GM21367 (cell line): ENCODE data around the gene NEUROG3.
"Not testable (repeated sequence)": the region's sequence is repeated elsewhere in the genome, so short reads cannot be mapped to it uniquely, and the experiment has no call there.

ENCODE experiments used
- ATAC-seq: cut with Tn5 transposase; IDR thresholded peaks from one replicate; pipeline ENCODE4 v1.9.1; 2021; ENCODE audit not compliant: unreplicated experiment

The NEUROG3 gene

GRCh38 chr10:69572159-69573055 lies 815 bp downstream of the NEUROG3 start:
- no peak for ATAC-seq

DNA sequence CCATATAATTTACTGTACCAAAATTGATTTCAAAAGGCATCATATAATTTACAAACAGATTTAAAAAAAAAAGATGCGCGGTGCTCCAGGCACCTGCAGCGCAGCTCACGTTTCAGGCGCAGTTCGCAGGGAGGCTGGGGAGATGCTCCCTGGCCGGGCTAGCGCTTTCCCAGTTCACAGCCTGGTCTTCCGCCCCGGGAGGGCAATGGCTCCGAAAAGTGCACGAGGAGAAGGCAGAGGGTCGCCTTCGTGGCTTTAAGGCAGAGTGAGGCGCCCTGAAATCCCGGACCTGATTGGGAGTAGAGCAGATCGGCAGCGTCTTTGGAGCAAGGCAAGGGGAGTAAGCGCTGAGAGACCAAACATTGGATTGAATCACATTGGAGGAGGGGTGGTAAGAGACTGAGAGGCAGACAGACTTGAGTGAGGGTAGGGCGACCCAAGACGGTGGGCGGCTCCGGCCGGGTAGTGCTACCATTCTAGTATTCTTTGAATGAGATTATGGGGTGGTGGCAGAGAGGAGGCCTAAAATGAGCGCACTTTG lies 1.5 kb downstream of the NEUROG3 start:
- ATAC-seq = no peak

- ATAC-seq = no peak
Observed at GRCh38 chr10:69570050-69570816, 3.0 kb downstream of the NEUROG3 start.

- no peak for ATAC-seq
Observed at GRCh38 chr10:69569396-69569934, 3.8 kb downstream of the NEUROG3 start.

- ATAC-seq = no peak
Observed at GRCh38 chr10:69568472-69569395, 4.5 kb downstream of the NEUROG3 start.

GRCh38 chr10:69567920-69568319 lies 5.3 kb downstream of the NEUROG3 start:
- no peak for ATAC-seq

- ATAC-seq = no peak
Observed at GRCh38 chr10:69562731-69563254, 10.4 kb downstream of the NEUROG3 start.

DNA sequence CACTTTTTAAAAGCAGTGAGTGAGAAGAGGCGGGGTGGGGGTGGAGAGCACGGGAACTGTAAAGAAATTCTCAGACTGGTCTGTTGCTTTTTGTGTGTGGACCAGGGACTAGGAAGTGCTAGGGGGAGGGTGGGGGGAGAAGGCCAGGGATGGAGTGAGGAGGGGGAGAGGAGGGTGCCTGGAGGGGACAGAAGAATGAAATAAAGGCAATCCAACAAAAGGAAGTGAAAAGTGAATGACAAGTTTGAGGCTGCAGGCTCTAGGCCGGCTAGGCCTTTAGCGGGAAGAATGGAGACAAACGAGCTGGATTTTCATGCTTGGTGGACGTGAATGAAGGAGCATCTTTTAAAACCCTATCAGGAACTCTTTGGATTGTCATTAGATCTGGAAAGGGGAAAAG lies 13.7 kb downstream of the NEUROG3 start:
- no peak for ATAC-seq

- ATAC-seq = no peak
Observed at GRCh38 chr10:69558559-69558958, 14.7 kb downstream of the NEUROG3 start.

DNA sequence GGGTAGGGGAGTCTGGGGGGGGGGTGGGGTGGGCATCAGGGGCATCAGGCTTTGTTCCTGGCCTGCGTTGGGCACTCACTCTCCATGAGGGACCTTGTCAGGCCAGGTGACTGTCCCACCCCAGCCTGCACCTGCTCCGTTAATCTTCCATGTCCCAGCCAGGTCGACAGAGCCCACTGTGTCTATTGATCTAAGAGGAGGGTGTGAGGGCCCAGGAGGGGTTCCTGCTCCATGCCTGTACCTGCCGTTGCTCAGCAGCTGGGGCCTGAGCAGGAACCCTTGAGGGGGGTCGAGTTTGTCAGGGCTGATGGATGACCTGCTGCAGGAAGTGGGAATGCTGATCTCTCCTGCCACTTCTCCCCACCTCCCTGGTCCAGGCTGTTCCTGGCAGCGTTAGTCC lies 18.6 kb downstream of the NEUROG3 start:
- ATAC-seq = no peak

GRCh38 chr10:69553328-69553727 lies 19.9 kb downstream of the NEUROG3 start:
- ATAC-seq = no peak

DNA sequence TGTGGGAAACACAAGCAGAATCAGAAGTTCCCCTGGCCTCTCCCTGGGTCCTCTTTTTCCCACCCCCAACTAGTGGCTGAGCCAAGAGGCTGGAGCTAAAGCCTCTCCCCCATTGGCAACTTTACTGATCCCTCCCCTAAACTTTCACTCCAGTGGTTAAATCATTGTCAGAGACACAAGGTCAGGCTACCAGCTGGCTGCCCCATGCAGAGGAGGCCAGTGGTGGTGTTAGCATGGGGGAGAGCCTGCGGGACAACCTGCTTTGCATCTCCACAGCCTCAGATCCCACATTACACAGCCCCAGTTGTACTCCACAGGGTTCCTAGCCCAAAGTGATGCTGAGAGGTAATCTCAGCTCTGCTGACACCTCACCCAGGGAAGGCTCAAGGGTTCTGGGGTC lies 21.0 kb downstream of the NEUROG3 start:
- ATAC-seq = no peak

DNA sequence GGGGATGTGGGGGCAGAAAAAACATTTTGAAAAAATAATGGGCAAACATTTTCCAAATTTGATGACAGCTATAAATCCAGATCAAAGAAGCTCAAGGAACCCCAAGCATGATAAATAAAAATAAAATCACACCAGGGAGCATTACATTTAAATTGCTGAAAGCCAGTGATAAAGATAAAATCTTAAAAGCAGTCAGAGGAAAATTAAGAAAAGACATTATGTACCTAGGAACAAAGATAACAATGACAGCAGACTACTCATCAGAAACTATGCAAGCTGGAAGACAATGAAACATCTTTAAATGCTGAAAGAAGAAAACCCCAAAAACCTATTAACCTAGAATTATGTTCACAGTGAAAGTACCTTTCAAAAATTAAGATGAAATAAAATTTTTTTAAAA lies 23.3 kb downstream of the NEUROG3 start:
- no peak for ATAC-seq

DNA sequence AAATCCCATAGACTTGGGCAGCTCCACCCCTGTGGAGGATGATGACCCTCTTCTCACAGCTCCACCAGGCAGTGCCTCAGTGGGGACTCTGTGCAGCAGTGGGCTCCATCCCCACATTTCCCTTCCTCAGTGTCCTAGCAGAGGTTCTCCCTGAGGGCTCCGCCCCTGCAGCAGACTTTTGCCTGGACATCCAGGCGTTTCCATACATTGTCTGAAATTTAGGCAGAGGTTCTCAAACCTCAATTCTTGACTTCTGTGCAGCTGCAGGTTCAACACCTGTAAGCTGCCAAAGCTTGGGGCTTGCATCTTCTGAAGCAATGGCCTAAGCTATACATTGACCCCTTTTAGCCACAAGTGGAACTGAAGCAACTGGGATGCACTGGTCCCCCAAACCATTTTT lies 31.8 kb downstream of the NEUROG3 start:
- no peak for ATAC-seq

GRCh38 chr10:69538461-69538860 lies 34.8 kb downstream of the NEUROG3 start:
- ATAC-seq = no peak

DNA sequence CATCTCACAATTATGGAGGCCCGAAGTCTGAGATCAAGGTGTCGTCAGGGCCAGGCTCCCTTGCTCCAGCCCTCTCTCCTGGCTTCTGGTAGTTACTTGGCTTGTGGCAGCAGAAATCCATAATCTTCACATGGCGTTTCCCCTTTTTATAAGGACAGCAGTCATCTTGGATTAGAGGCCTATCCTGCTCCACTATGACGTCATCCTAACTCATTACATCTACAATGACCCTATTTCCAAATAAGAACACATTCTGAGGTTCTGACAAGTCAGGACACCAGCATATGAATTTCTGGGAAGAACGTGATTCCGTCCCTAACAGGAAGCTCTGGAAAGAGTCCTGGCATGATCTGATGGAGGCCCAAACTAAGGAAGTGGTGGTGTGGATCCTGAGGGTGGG lies 35.8 kb downstream of the NEUROG3 start:
- no peak for ATAC-seq

DNA sequence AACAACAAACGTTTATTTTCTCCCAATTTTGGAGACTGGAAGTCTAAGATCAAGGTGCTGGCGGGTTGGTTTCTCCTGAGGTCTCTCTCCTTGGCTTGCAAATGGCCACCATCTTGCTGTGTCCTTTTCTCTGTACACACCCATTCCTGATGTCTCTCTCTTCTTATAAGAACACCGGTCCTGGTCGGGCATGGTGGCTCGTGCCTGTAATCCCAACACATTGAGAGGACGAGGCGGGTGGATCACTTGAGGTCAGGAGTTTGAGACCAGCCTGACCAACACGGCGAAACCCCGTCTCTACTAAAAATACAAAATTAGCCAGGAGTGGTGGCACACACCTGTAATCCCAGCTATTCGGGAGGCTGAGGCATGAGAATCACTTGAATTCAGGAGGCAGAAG lies 36.7 kb downstream of the NEUROG3 start:
- not testable (repeated sequence) for ATAC-seq

GRCh38 chr10:69533658-69534057 lies 39.6 kb downstream of the NEUROG3 start:
- ATAC-seq = no peak

DNA sequence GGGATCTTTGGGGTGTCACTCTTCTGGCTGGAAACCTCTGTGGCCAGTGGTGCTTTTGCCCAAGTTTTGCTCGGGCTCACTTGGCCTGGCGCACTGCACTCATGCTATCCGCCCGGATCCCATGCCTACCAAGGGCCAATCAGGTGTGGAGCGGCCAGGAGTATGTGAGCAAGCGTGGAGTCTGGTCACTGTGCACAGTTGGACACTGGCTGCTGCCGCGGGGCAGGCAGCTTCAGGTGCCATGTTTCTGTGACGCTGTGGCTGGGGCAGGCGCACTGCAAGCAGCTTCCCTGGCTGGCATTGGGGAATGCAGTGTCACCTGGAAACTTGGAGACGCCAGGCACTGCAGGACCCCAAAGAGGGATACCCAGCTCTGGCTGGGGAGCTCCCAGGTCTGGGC lies 45.3 kb downstream of the NEUROG3 start:
- ATAC-seq = no peak
